OCI-LY7 (cell line): ENCODE data around the gene RHO. TPM values are rescaled to one million over a fixed set of nuclear protein-coding genes. Genes with fewer than 3 reads are reported as not detected.

Experiments used
- BruUV-seq: library from RNA; stranded (reverse); fragments of 400-500 nt; replicated peaks from 2 replicates; lab custom pipeline; 2021; lab: Mats Ljungman, UMichigan
- CTCF ChIA-PET: fragments of 300-600 bp; sonication (Branson Sonifier 250); formaldehyde crosslinking; loops from one replicate; lab custom pipeline; 2022; ENCODE audit warnings: antibody characterized with exemption; ENCODE audit not compliant: unreplicated experiment; lab: Charles Lee
- POLR2A ChIA-PET: fragments of 300-600 bp; sonication (Branson Sonifier 250); formaldehyde crosslinking; loops from one replicate; lab custom pipeline; 2022; ENCODE audit warnings: antibody characterized with exemption; lab: Charles Lee
- DNase-seq: peaks from one replicate; pipeline ENCODE4 v3.0.0-alpha.2; 2015; ENCODE audit warnings: low spot score
- H2AFZ ChIP-seq: fragments of 200-600 bp; sonication (generic), shearing (Covaris generic); 2 replicates; pipeline ENCODE4 v1.6.1; 2014; ENCODE audit warnings: mild to moderate bottlenecking, antibody characterized with exemption, low read length, moderate library complexity
- H3K27ac ChIP-seq: fragments of 200-600 bp; sonication (generic); 2 replicates; pipeline ENCODE4 v1.5.1; 2014; ENCODE audit warnings: mixed run types, low read depth, mild to moderate bottlenecking, moderate library complexity, low read length, inconsistent platforms; ENCODE audit not compliant: poor library complexity, severe bottlenecking
- H3K36me3 ChIP-seq: fragments of 200-600 bp; sonication (generic); 2 replicates; pipeline ENCODE4 v1.6.1; 2014; ENCODE audit warnings: mild to moderate bottlenecking, antibody characterized with exemption, low read length, moderate library complexity, mixed read lengths; ENCODE audit not compliant: insufficient read depth
- H3K4me1 ChIP-seq: fragments of 200-600 bp; sonication (generic); 2 replicates; pipeline ENCODE4 v1.5.1; 2014; ENCODE audit warnings: mild to moderate bottlenecking, low read length; ENCODE audit not compliant: insufficient read depth, poor library complexity, severe bottlenecking
- H3K4me2 ChIP-seq: fragments of 200-600 bp; sonication (generic); 2 replicates; pipeline ENCODE4 v1.6.1; 2014; ENCODE audit warnings: mild to moderate bottlenecking, low read length
- H3K4me3 ChIP-seq: fragments of 200-600 bp; sonication (generic); 2 replicates; pipeline ENCODE4 v1.5.1; 2014; ENCODE audit warnings: mild to moderate bottlenecking, low read depth, low read length; ENCODE audit not compliant: poor library complexity, severe bottlenecking
- H3K79me2 ChIP-seq: fragments of 200-600 bp; sonication (generic); 2 replicates; pipeline ENCODE4 v1.6.1; 2016; ENCODE audit warnings: low read depth, mild to moderate bottlenecking, low read length, moderate library complexity, mixed read lengths; ENCODE audit not compliant: insufficient read depth
- H3K9me2 ChIP-seq: fragments of 200-600 bp; sonication (generic); 2 replicates; pipeline ENCODE4 v1.6.1; 2016; ENCODE audit warnings: mild to moderate bottlenecking, low read length, mixed read lengths; ENCODE audit not compliant: insufficient read depth
- H3K9me3 ChIP-seq: fragments of 200-600 bp; sonication (generic); 2 replicates; pipeline ENCODE4 v1.6.1; 2014; ENCODE audit warnings: mild to moderate bottlenecking, mixed run types, low read length, mixed read lengths
- H4K20me1 ChIP-seq: fragments of 200-600 bp; sonication (generic); 2 replicates; pipeline ENCODE4 v1.6.1; 2014; ENCODE audit warnings: mild to moderate bottlenecking, antibody characterized with exemption, low read length, moderate library complexity, mixed read lengths; ENCODE audit not compliant: insufficient read depth
- EZH2phosphoT487 ChIP-seq: fragments of 200-600 bp; sonication (generic); IDR thresholded peaks from 2 replicates; pipeline ENCODE4 v1.6.1; 2018; ENCODE audit warnings: low read depth, borderline replicate concordance, mild to moderate bottlenecking, mixed run types, antibody characterized with exemption, low read length, moderate library complexity, mixed read lengths
- intact Hi-C: fragments of 100-400 bp; cut with micrococcal nuclease; formaldehyde crosslinking; loops from one replicate; pipeline ENCODE4 v1.10.0; 2022; ENCODE audit not compliant: unreplicated experiment
- total RNA-seq, 2 experiments: library from RNA; depleted of rRNA in 1 of 2; stranded (reverse); fragments of >200 nt in 1 of 2; shearing (Covaris generic) in 1 of 2; gene quantifications; 2 replicates each; pipeline ENCODE4 v1.2.3, GENCODE V29; 2014 to 2022
- TF ChIP-seq, protein P1 (sequence below): fragments of 200-600 bp; sonication (generic); conservative IDR thresholded peaks from 2 replicates; pipeline ENCODE4 v1.5.1; 2014; ENCODE audit warnings: mild to moderate bottlenecking, antibody characterized with exemption, low read length, moderate library complexity, mixed read lengths

Gene RHO
- total RNA-seq, 2 experiments from 2014 or later = not detected

DNA sequence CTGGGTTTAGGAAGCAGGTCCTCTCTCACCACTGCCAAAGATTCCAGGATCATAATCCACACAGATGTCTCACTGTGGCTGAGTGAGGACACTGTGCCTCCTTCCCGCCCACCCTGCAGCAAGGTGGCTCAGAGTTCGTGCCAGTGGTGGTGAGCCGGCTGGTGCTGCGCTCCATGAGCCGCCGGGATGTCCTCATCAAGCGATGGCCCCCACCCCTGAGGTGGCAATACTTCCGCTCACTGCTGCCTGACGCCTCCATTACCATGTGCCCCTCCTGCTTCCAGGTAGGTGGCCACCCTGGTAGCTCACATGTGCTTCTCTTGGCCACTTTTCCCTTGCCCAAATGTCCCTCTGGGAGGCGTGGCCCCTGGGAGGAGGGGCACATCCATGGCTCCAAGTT lies 9.0 kb upstream of the RHO start:
- Histone ChIP-seq H3K4me3 (no peak overlapping the region), H3K9me2 (no peaks in the 10 kb centered on the region), H3K4me1 (no peaks in the 10 kb centered on the region), H3K4me2 (no peak overlapping the region), H2AFZ (no peak overlapping the region), H3K9me3 (no peaks in the 10 kb centered on the region), H3K79me2 (no peaks in the 10 kb centered on the region), H3K27ac (no peak overlapping the region), H3K36me3 (no peaks in the 10 kb centered on the region), H4K20me1 (no peaks in the 10 kb centered on the region)
- TF ChIP-seq EZH2phosphoT487 = no peak
- TF ChIP-seq, protein P1, sequence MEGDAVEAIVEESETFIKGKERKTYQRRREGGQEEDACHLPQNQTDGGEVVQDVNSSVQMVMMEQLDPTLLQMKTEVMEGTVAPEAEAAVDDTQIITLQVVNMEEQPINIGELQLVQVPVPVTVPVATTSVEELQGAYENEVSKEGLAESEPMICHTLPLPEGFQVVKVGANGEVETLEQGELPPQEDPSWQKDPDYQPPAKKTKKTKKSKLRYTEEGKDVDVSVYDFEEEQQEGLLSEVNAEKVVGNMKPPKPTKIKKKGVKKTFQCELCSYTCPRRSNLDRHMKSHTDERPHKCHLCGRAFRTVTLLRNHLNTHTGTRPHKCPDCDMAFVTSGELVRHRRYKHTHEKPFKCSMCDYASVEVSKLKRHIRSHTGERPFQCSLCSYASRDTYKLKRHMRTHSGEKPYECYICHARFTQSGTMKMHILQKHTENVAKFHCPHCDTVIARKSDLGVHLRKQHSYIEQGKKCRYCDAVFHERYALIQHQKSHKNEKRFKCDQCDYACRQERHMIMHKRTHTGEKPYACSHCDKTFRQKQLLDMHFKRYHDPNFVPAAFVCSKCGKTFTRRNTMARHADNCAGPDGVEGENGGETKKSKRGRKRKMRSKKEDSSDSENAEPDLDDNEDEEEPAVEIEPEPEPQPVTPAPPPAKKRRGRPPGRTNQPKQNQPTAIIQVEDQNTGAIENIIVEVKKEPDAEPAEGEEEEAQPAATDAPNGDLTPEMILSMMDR = no peak
- BruUV-seq = no TSS peak
- ChIA-PET CTCF (no interaction called here), POLR2A (no interaction called here)
- DNase-seq = no peak
- intact Hi-C loops = no loop called here

DNA sequence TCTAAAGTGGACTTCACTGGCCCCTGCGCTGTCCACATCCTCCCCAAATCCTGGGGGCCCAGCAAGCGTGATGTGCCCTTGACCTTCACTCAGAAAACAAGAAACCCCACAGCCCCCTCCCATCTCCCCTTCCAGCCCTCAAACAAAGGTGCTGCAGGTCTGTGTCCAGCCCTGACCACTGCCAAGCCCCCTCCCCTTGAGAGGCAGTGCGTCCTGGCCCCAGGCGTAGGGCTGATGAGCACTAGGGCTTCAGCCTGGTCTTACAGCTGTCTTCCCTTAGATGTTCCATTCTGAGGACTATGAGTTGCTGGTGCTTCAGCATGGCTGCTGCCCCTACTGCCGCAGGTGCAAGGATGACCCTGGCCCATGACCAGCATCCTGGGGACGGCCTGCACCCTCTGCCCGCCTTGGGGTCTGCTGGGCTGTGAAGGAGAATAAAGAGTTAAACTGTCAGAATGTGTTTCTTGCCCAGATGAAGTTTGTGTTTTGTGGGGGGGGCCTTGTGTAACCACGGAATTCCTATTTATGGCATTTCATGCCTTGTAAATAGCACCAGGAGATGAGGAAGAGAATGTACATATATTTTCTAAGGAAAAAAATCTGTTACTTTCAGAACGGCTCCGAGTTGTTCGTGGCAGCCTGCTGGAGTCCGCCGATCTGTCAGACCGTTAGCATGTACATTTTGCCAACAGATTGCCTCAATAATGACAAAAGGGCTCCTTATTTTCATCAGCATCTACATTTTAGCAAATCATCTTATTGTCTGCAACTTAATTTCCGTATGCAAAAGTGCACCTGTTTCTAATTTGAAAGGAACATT lies 8.3 kb upstream of the RHO start:
- CTCF ChIA-PET = no interaction called here

DNA sequence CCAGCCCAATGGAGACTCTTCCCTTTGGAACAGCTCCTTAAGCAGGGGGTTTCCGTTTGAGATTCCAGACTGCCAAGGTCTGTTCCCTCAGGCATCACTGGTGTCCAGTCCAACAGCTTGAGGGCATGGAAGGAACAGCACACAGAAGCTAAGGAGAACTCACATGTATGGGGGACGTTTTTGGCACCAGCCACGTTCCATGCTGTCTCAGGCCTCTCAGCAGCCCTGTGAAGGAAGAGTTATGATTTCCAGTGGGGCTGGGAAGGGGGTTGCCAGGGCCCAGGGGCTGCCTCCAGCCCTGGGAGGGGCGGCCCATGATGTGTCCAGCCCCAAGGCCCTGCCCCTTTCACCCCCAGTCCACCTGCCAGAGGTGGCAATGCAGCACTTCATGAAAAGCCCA lies 7.5 kb upstream of the RHO start:
- BruUV-seq = no TSS peak
- intact Hi-C loops = no loop called here
- H3K9me2 ChIP-seq = no peaks in the 10 kb centered on the region
- TF ChIP-seq, protein P1 = no peak
- no peak for TF ChIP-seq EZH2phosphoT487
- H3K4me1 ChIP-seq = peaks cover 6% of the 10 kb centered on the region
- no peak overlapping the region for H3K4me2 ChIP-seq
- no peak for DNase-seq
- no peaks in the 10 kb centered on the region for H3K79me2 ChIP-seq
- no peak overlapping the region for H3K27ac ChIP-seq
- no peaks in the 10 kb centered on the region for H3K9me3 ChIP-seq
- POLR2A ChIA-PET = no interaction called here
- no peak overlapping the region for H3K4me3 ChIP-seq
- no peak overlapping the region for H2AFZ ChIP-seq
- H4K20me1 ChIP-seq = no peaks in the 10 kb centered on the region
- no peaks in the 10 kb centered on the region for H3K36me3 ChIP-seq
- CTCF ChIA-PET = no interaction called here

More for the DNA sequence above, 8.3 kb upstream of the RHO start:
- no peak overlapping the region for H3K4me2 ChIP-seq
- H3K36me3 ChIP-seq = no peaks in the 10 kb centered on the region
- no peaks in the 10 kb centered on the region for H3K9me3 ChIP-seq
- no peak for DNase-seq
- H3K27ac ChIP-seq = no peak overlapping the region
- intact Hi-C loops = no loop called here
- no peak overlapping the region for H3K4me3 ChIP-seq
- BruUV-seq = no TSS peak
- no peaks in the 10 kb centered on the region for H3K79me2 ChIP-seq
- TF ChIP-seq, protein P1 = no peak
- no peak for TF ChIP-seq EZH2phosphoT487
- no peaks in the 10 kb centered on the region for H3K4me1 ChIP-seq
- H2AFZ ChIP-seq = no peak overlapping the region
- POLR2A ChIA-PET = no interaction called here
- no peaks in the 10 kb centered on the region for H4K20me1 ChIP-seq
- no peaks in the 10 kb centered on the region for H3K9me2 ChIP-seq
